Measurements from ENCODE around the gene MYB.

DNA sequence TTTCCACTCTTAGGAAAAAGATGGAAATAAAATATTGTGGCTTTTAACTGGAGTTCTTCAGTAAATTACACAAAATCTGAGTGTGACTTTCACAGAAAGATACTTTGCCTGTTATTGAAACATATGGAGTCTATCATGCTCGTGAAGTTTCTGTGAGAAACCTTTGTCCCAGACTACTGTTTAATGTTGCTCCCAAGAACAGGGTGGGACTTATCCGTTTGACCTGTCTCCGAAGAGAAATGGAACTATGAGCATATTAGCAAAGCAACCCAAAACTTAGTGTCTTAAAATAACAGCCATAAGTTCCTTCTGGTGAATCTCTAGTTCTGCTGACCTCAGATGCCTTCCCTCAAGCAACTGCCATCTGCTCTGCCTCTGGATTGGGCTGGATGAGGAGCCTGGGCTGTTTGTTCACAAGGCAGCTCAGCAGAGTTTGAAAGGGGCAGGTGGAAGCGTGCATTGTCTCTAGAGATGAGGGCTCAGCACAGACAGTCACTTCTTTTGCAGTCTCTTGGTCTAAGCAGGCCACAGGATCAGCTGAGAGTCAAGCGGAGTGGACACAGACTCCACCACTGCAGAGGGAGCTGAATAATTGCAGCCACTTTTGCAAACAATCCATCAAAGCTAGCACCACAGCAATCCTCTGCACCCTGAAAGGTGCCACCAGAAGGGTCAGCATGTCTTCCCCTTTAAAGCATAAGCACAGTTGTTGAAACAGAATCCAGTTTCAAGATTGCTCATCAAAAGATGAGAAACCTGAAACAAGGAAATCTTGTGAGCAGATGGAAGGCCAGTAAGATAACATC lies 52.8 kb downstream of the MYB start:
- TF ChIP-seq, protein P1, sequence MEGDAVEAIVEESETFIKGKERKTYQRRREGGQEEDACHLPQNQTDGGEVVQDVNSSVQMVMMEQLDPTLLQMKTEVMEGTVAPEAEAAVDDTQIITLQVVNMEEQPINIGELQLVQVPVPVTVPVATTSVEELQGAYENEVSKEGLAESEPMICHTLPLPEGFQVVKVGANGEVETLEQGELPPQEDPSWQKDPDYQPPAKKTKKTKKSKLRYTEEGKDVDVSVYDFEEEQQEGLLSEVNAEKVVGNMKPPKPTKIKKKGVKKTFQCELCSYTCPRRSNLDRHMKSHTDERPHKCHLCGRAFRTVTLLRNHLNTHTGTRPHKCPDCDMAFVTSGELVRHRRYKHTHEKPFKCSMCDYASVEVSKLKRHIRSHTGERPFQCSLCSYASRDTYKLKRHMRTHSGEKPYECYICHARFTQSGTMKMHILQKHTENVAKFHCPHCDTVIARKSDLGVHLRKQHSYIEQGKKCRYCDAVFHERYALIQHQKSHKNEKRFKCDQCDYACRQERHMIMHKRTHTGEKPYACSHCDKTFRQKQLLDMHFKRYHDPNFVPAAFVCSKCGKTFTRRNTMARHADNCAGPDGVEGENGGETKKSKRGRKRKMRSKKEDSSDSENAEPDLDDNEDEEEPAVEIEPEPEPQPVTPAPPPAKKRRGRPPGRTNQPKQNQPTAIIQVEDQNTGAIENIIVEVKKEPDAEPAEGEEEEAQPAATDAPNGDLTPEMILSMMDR (IDR thresholded peaks at IDR 0.05) = no peak
- TF ChIP-seq ZFX (IDR thresholded peaks at IDR 0.05; ENCODE audit: borderline replicate concordance) = no peak
